BLaER1 treated with 17β-estradiol and CSF1 and Interleukin-3, amounts not matched to agents 10 nM and 100 nM (cell line): ENCODE measurements around the gene RAB33B.
"Not testable (repeated sequence)": the region's sequence is repeated elsewhere in the genome, so short reads cannot be mapped to it uniquely, and the experiment has no call there.

Experiments used
- H3K27ac ChIP-seq, 11 experiments: shearing (Covaris generic); formaldehyde crosslinking; 2 replicates each; pipeline ENCODE4 v1.8.1; 2022
- H3K27me3 ChIP-seq, 11 experiments: shearing (Covaris generic); formaldehyde crosslinking; 2 replicates each; pipeline ENCODE4 v1.8.1; 2022
- H3K36me3 ChIP-seq, 11 experiments: shearing (Covaris generic); formaldehyde crosslinking; 2 replicates each; pipeline ENCODE4 v1.8.1; 2022
- H3K4me1 ChIP-seq, 10 experiments: shearing (Covaris generic); formaldehyde crosslinking; 2 replicates each; pipeline ENCODE4 v1.8.1; 2022
- H3K4me2 ChIP-seq, 11 experiments: shearing (Covaris generic); formaldehyde crosslinking; 2 replicates each; pipeline ENCODE4 v1.8.1; 2022
- H3K4me3 ChIP-seq, 10 experiments: shearing (Covaris generic); formaldehyde crosslinking; 2 replicates each; pipeline ENCODE4 v1.8.1; 2022
- H3K9ac ChIP-seq, 11 experiments: shearing (Covaris generic); formaldehyde crosslinking; 2 replicates each; pipeline ENCODE4 v1.8.1; 2022
- H3K9me3 ChIP-seq, 11 experiments: shearing (Covaris generic); formaldehyde crosslinking; replicated peaks in 1 of 11; 2 replicates each; pipeline ENCODE4 v1.8.1; 2022
- H4K20me1 ChIP-seq, 11 experiments: shearing (Covaris generic); formaldehyde crosslinking; 2 replicates each; pipeline ENCODE4 v1.8.1; 2022
- Cebpa-rat ChIP-seq, 11 experiments: shearing (Covaris generic); IDR thresholded peaks; 2 replicates each; pipeline ENCODE4 v1.8.1; 2022

Gene RAB33B

GRCh38 chr4:139441029-139441428, 12.9 kb upstream of the RAB33B start:
- Histone ChIP-seq H3K4me1 (peaks cover 0 to 12% (median 0%) of the 10 kb centered on the region in 10 experiments; a peak in 4 of 20 replicates), H3K36me3 (peaks cover 38 to 81% (median 57%) of the 10 kb centered on the region in 11 experiments), H3K4me2 (no peak overlapping the region), H4K20me1 (no peaks in the 10 kb centered on the region), H3K9me3 (peaks cover 59 to 82% (median 65%) of the 10 kb centered on the region in 11 experiments), H3K27me3 (no peaks in the 10 kb centered on the region), H3K4me3 (no peak overlapping the region), H3K9ac (no peak overlapping the region), H3K27ac (no peak overlapping the region)
- no peak for TF ChIP-seq Cebpa-rat (IDR thresholded peaks at IDR 0.05)

DNA sequence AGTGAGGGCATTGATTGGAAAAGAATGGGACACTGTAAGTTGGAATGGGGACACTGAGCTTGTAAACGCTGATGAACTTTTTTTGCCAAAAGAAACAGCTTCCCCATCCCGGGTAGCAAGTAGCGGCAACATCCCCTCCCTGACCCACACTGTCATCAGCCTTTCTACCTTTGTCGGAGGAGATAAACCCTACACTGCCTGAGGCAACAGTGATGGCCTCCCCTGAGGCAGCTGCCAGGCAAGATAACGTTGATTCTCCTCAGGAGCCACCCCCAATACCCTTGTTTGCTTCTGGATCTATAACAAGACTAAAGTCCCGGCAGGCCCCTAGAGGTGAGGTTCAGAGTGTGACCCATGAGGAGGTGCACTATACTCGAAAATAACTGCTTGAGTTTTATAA, 10.3 kb upstream of the RAB33B start:
- no peaks in the 10 kb centered on the region for H3K27me3 ChIP-seq
- no peak overlapping the region for H3K27ac ChIP-seq
- no peak overlapping the region for H3K4me2 ChIP-seq
- peaks cover 16 to 62% (median 32%) of the 10 kb centered on the region in 11 experiments; a peak in 21 of 22 replicates for H3K36me3 ChIP-seq
- peaks cover 40 to 77% (median 53%) of the 10 kb centered on the region in 11 experiments for H3K9me3 ChIP-seq
- H4K20me1 ChIP-seq, result no peaks in the 10 kb centered on the region
- H3K4me1 ChIP-seq, result no peaks in the 10 kb centered on the region; a peak in 1 of 20 replicates
- H3K9ac ChIP-seq, result no peak overlapping the region
- H3K4me3 ChIP-seq, result no peak overlapping the region
- no peak for TF ChIP-seq Cebpa-rat (IDR thresholded peaks at IDR 0.05)

GRCh38 chr4:139444881-139445280, 9.0 kb upstream of the RAB33B start:
- not testable (repeated sequence) for H3K27ac ChIP-seq, H4K20me1 ChIP-seq, H3K4me3 ChIP-seq, H3K27me3 ChIP-seq, H3K4me1 ChIP-seq, H3K4me2 ChIP-seq, H3K9ac ChIP-seq
- Histone ChIP-seq H3K9me3 (peaks cover 40 to 77% (median 52%) of the 10 kb centered on the region in 11 experiments), H3K36me3 (peaks cover 8 to 54% (median 33%) of the 10 kb centered on the region in 11 experiments; a peak in 21 of 22 replicates)

DNA sequence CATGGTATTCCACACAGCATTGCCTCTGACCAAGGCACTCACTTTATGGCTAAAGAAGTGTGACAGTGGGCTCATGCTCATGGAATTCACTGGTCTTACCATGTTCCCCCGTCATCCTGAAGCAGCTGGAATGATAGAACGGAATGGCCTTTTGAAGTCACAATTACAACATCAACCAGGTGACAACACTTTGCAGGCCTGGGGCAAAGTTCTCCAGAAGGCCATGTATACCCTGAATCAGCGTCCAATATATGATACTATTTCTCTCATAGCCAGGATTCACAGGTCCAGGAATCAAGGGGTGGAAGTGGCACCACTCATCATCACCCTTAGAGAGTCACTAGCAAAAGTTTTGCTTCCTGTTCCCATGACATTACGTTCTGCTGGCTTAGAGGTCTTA, 6.8 kb upstream of the RAB33B start:
- not testable (repeated sequence) for H3K27ac ChIP-seq
- peaks cover 24 to 66% (median 40%) of the 10 kb centered on the region in 11 experiments; a peak in 21 of 22 replicates for H3K9me3 ChIP-seq

DNA sequence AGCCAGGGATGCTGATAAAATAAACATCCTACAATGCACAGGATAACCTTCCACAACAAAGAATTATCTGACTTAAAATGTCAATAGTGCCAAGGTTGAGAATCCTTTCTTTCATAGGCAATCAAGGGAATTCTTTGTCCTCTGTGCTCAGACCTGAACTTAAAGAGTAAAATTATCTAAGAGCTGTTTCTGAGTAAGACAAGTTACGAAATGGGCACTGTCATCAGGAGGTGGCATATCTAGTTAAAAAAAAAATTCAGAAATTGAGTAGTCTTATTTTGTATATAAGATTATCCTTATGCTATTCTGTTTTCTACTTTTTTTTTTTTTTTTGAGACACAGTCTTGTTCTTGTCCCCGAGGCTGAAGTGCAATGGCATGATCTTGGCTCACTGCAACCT, 3.3 kb upstream of the RAB33B start:
- Histone ChIP-seq H3K36me3 (peaks cover 0 to 42% (median 24%) of the 10 kb centered on the region in 11 experiments; a peak in 14 of 22 replicates), H3K4me1 (peaks cover 23 to 32% (median 26%) of the 10 kb centered on the region in 10 experiments), H3K9ac (no peak overlapping the region), H3K4me2 (no peak overlapping the region), H3K9me3 (peaks cover 7 to 43% (median 30%) of the 10 kb centered on the region in 11 experiments; a peak in 21 of 22 replicates), H3K27ac (no peak overlapping the region), H4K20me1 (peaks cover 0 to 15% (median 0%) of the 10 kb centered on the region in 11 experiments; a peak in 5 of 22 replicates), H3K4me3 (no peak overlapping the region), H3K27me3 (no peaks in the 10 kb centered on the region)
- no peak for TF ChIP-seq Cebpa-rat (IDR thresholded peaks at IDR 0.05)

More for the DNA sequence above, 6.8 kb upstream of the RAB33B start:
- peaks cover 0 to 47% (median 27%) of the 10 kb centered on the region in 11 experiments; a peak in 15 of 22 replicates for H3K36me3 ChIP-seq
- H3K27me3 ChIP-seq, H3K4me3 ChIP-seq, H3K4me2 ChIP-seq, H3K9ac ChIP-seq, H4K20me1 ChIP-seq: not testable (repeated sequence)
- H3K4me1 ChIP-seq, result peaks cover 4 to 13% (median 8%) of the 10 kb centered on the region in 10 experiments

DNA sequence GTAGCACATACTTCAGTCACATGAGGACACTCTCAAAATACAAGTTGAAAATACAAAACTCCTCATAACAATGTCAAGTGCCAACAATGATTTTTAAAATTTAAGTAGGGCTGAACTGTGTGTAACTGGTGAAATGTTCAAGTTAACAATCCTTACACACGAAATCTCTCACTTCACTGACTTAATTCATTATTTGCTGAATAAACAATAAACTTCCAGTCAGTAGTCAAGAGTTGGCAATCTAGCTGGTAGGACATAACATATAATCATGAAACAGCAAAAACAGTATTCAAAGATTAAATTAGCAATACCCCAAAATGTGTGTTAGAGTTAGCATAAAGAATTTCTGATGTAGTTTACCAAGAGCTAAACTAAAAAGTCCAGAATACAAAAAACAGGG, 1.9 kb upstream of the RAB33B start:
- Histone ChIP-seq H3K9me3 (peaks cover 0 to 33% (median 28%) of the 10 kb centered on the region in 11 experiments; a peak in 21 of 22 replicates), H3K4me1 (peaks cover 37 to 46% (median 40%) of the 10 kb centered on the region in 10 experiments), H3K27me3 (no peaks in the 10 kb centered on the region), H4K20me1 (peaks cover 0 to 29% (median 0%) of the 10 kb centered on the region in 11 experiments; a peak in 5 of 22 replicates), H3K4me3 (peak overlapping the region; percentile 79 to 96 (median 90); a peak in 14 of 20 replicates), H3K27ac (peak overlapping the region in 10 of 11 experiments; percentile 85 to 96 (median 93); a peak in 18 of 22 replicates), H3K36me3 (peaks cover 0 to 34% (median 21%) of the 10 kb centered on the region in 11 experiments; a peak in 11 of 22 replicates), H3K4me2 (peak overlapping the region; percentile 68 to 96 (median 88); a peak in 21 of 22 replicates), H3K9ac (peak overlapping the region; percentile 83 to 95 (median 91); a peak in 17 of 22 replicates)
- TF ChIP-seq Cebpa-rat (IDR thresholded peaks at IDR 0.05), result no peak

GRCh38 chr4:139453041-139453370, 915 bp upstream of the RAB33B start:
- peak overlapping the region; percentile 79 to 96 (median 90) for H3K4me3 ChIP-seq
- H3K36me3 ChIP-seq, result peaks cover 0 to 34% (median 20%) of the 10 kb centered on the region in 11 experiments; a peak in 11 of 22 replicates
- H3K9ac ChIP-seq, result peak overlapping the region; percentile 83 to 95 (median 91)
- no peak for TF ChIP-seq Cebpa-rat (IDR thresholded peaks at IDR 0.05)
- peak overlapping the region; percentile 85 to 96 (median 93) for H3K27ac ChIP-seq
- peaks cover 0 to 29% (median 24%) of the 10 kb centered on the region in 11 experiments; a peak in 21 of 22 replicates for H3K9me3 ChIP-seq
- peaks cover 0 to 39% (median 3%) of the 10 kb centered on the region in 11 experiments; a peak in 8 of 22 replicates for H4K20me1 ChIP-seq
- H3K4me2 ChIP-seq, result peak overlapping the region; percentile 68 to 96 (median 88)
- no peaks in the 10 kb centered on the region for H3K27me3 ChIP-seq
- H3K4me1 ChIP-seq, result peaks cover 37 to 48% (median 40%) of the 10 kb centered on the region in 10 experiments

- Histone ChIP-seq H3K4me3 (peak overlapping the region; percentile 79 to 96 (median 90)), H3K4me1 (peaks cover 37 to 48% (median 40%) of the 10 kb centered on the region in 10 experiments), H3K9me3 (peaks cover 0 to 23% (median 20%) of the 10 kb centered on the region in 11 experiments; a peak in 21 of 22 replicates), H3K9ac (peak overlapping the region; percentile 83 to 95 (median 91)), H4K20me1 (peaks cover 0 to 45% (median 6%) of the 10 kb centered on the region in 11 experiments; a peak in 8 of 22 replicates), H3K27me3 (no peaks in the 10 kb centered on the region), H3K4me2 (peak overlapping the region; percentile 80 to 96 (median 89)), H3K27ac (peak overlapping the region; percentile 85 to 96 (median 93)), H3K36me3 (peaks cover 0 to 34% (median 21%) of the 10 kb centered on the region in 11 experiments; a peak in 12 of 22 replicates)
- no peak; a peak in 3 of 22 replicates for TF ChIP-seq Cebpa-rat (IDR thresholded peaks at IDR 0.05)
These were observed 380 bp upstream of the RAB33B start for GRCh38 chr4:139453371-139454110.

DNA sequence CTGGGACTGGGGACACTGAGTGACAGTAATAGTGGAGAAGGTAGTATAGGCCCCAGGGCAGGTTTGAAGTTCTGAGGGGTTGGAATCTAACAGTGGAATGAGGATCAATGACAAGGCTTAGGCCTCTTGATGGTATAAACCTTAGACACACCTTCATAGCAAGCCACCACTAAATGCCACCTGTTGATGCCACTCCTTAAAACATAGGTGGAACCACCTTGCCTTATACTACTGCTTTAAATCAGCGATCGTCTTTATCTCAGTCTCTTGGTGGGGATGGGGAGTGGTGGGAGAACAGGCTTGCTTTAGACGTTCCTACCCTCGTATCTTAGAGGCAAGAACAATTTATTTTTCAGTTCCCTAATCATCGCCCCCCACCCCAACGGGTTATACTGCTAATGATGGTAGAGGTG, 1.2 kb downstream of the RAB33B start:
- H3K4me1 ChIP-seq, result peaks cover 37 to 48% (median 40%) of the 10 kb centered on the region in 10 experiments

More for the DNA sequence above, 1.2 kb downstream of the RAB33B start:
- Histone ChIP-seq H3K27ac (peak overlapping the region in 8 of 11 experiments; percentile 29 to 96 (median 93); a peak in 14 of 22 replicates), H3K27me3 (no peaks in the 10 kb centered on the region), H3K4me2 (peak overlapping the region; percentile 84 to 96 (median 90)), H3K9me3 (peaks cover 0 to 7% (median 4%) of the 10 kb centered on the region in 11 experiments; a peak in 19 of 22 replicates), H3K36me3 (peaks cover 0 to 30% (median 13%) of the 10 kb centered on the region in 11 experiments; a peak in 16 of 22 replicates), H3K9ac (peak overlapping the region; percentile 83 to 95 (median 91); a peak in 21 of 22 replicates), H4K20me1 (peaks cover 0 to 61% (median 6%) of the 10 kb centered on the region in 11 experiments; a peak in 8 of 22 replicates), H3K4me3 (peak overlapping the region; percentile 79 to 96 (median 90))
- TF ChIP-seq Cebpa-rat (IDR thresholded peaks at IDR 0.05), result no peak
